Measurements from ENCODE around the gene RPL15.
A peak's percentile ranks its signal among the peaks of the same experiment; 100 is the strongest.

The RPL15 gene

GRCh38 chr3:23882487-23882918 is 34.4 kb upstream of the RPL15 start:
- TF ChIP-seq TSHZ2 (CRISPR knock-in tag; IDR thresholded peaks at IDR 0.05) (no peak), BACH2 (CRISPR knock-in tag; IDR thresholded peaks at IDR 0.05; ENCODE audit: borderline replicate concordance) (no peak), ESRRG (CRISPR knock-in tag; IDR thresholded peaks at IDR 0.05) (no peak), ISL1 (CRISPR knock-in tag; IDR thresholded peaks at IDR 0.05) (no peak), POU6F1 (CRISPR knock-in tag; IDR thresholded peaks at IDR 0.05; ENCODE audit: borderline replicate concordance, low read depth) (no peak), ZNF8 (CRISPR knock-in tag; IDR thresholded peaks at IDR 0.05) (no peak), CSDC2 (CRISPR knock-in tag; IDR thresholded peaks at IDR 0.05) (no peak), CSRNP3 (CRISPR knock-in tag; IDR thresholded peaks at IDR 0.05) (no peak), CREB5 (CRISPR knock-in tag; IDR thresholded peaks at IDR 0.05; ENCODE audit: low read depth) (no peak), PATZ1 (CRISPR knock-in tag; IDR thresholded peaks at IDR 0.05; ENCODE audit: borderline replicate concordance) (no peak), PPARA (CRISPR knock-in tag; IDR thresholded peaks at IDR 0.05; ENCODE audit: borderline replicate concordance) (no peak), ZFP30 (CRISPR knock-in tag; IDR thresholded peaks at IDR 0.05) (no peak)
- no peak for ATAC-seq

- ATAC-seq = peak; percentile 61
- TF ChIP-seq ZNF565 (CRISPR knock-in tag; conservative IDR thresholded peaks at IDR 0.05; ENCODE audit: low read depth) (no peak), OSR1 (CRISPR knock-in tag; IDR thresholded peaks at IDR 0.05) (no peak), ZNF70 (CRISPR knock-in tag; IDR thresholded peaks at IDR 0.05) (no peak), CSRNP3 (CRISPR knock-in tag; IDR thresholded peaks at IDR 0.05) (no peak), ISL1 (CRISPR knock-in tag; IDR thresholded peaks at IDR 0.05) (no peak), BACH2 (CRISPR knock-in tag; IDR thresholded peaks at IDR 0.05; ENCODE audit: borderline replicate concordance) (no peak), TOX (CRISPR knock-in tag; IDR thresholded peaks at IDR 0.05; ENCODE audit: borderline replicate concordance) (no peak), ZNF8 (CRISPR knock-in tag; IDR thresholded peaks at IDR 0.05) (no peak), SNAI2 (CRISPR knock-in tag; IDR thresholded peaks at IDR 0.05) (no peak), ESRRG (CRISPR knock-in tag; IDR thresholded peaks at IDR 0.05) (no peak), RARB (CRISPR knock-in tag; IDR thresholded peaks at IDR 0.05) (no peak), TCF4 (CRISPR knock-in tag; IDR thresholded peaks at IDR 0.05; ENCODE audit: borderline replicate concordance) (no peak), CSDC2 (CRISPR knock-in tag; IDR thresholded peaks at IDR 0.05) (no peak), ZFP3 (CRISPR knock-in tag; IDR thresholded peaks at IDR 0.05) (no peak), GLIS3 (CRISPR knock-in tag; IDR thresholded peaks at IDR 0.05) (no peak), TSHZ2 (CRISPR knock-in tag; IDR thresholded peaks at IDR 0.05) (no peak), PPARA (CRISPR knock-in tag; IDR thresholded peaks at IDR 0.05; ENCODE audit: borderline replicate concordance) (no peak), POU6F1 (CRISPR knock-in tag; IDR thresholded peaks at IDR 0.05; ENCODE audit: borderline replicate concordance, low read depth) (no peak), PATZ1 (CRISPR knock-in tag; IDR thresholded peaks at IDR 0.05; ENCODE audit: borderline replicate concordance) (no peak), ZFP30 (CRISPR knock-in tag; IDR thresholded peaks at IDR 0.05) (no peak)
These were observed 32.5 kb upstream of the RPL15 start for GRCh38 chr3:23884481-23884880.
